T-helper 2 cell (primary cell): ENCODE results near the gene SUPV3L1.
"Not testable (repeated sequence)": the region's sequence is repeated elsewhere in the genome, so short reads cannot be mapped to it uniquely, and the experiment has no call there.

Experiments
- DNase-seq, 5 experiments: peaks; one replicate each; pipeline versions ENCODE4 v3.0.0 to v3.0.0-alpha.2; 2012 to 2022

The SUPV3L1 gene

GRCh38 chr10:69232736-69233480 is 52.9 kb downstream of the SUPV3L1 start:
- DNase-seq: peak in 2 of 5 experiments; percentile 43

- DNase-seq: no peak
Measured at GRCh38 chr10:69234447-69234846, 54.4 kb downstream of the SUPV3L1 start.

DNA sequence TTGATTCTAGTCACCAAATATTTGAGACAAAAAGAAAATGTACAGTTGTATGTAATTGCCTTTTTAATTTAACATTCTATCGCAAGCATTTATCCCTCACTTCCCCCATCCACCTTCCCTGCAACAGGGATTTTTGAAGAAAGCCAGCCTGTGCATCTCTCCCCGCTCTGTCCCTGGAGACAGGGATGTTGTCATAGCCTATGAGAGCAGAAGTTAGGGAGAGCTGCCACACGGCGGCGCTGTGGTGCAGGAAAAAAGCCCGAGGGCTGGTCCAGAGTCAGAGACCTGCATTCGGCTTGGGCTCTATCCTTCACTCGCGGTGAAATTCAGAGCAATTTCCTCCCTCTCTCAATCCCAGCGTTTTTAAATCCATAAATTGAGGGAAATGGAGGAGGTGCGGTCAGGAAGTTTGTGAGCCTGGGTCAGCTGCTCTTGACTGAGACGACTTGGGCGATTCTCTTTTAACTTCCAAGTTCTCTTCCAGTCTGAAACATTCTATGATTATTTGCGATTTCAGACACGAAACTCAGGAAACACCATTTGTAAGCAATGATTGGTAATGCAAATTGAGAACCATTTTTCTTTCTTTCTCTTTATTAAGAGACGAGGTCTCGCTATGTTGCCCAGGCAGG is 57.6 kb downstream of the SUPV3L1 start:
- peak; percentile 61 to 84 (median 75) for DNase-seq

DNA sequence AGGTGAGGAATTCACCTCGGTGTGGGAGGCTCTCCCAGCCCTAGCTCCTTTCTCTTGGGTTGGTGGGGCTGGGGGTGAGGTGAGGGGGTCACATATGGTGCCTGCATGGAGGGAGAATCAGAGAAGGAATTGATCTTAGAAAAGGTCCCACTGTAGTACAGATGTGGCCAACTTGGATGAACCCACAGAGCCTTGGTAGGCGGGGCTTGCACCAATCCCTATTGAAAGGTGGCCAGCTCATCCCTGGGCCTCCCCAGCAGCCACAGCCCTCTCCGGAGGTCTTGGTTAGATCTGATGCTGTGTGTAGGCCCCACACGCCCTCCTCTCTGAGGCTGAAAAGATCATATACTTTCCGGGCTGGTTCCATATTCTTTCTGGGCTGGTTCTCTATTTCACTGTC is 59.1 kb downstream of the SUPV3L1 start:
- no peak for DNase-seq

DNA sequence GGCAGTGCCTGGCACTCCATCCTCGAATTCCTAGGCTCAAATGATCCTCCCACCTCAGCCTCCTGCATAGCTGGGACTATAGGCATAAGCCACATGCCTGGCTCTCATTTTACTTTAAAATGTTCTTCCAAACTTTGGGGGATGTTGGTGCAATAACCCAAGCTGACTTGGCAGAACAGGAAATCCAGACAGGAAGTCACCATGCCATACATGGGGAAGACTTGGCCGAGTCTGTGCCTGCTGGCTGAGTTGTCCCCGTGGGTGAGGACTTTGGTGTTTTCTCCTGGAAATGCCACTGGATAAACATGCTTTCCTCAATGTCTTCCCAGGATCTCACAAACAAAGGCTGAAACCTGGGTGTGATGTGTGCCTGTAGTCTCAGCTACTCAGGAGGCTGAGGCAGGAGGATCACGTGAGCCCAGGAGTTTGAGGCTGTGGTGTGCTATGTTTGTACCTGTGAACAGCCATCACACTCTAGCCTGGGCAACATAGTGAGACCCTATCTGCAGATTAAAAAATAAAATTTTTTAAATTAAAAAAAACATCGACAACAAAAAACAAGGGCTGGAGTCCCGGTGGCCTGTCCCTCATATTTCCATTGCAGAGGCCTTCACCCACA is 59.9 kb downstream of the SUPV3L1 start:
- no peak for DNase-seq

DNA sequence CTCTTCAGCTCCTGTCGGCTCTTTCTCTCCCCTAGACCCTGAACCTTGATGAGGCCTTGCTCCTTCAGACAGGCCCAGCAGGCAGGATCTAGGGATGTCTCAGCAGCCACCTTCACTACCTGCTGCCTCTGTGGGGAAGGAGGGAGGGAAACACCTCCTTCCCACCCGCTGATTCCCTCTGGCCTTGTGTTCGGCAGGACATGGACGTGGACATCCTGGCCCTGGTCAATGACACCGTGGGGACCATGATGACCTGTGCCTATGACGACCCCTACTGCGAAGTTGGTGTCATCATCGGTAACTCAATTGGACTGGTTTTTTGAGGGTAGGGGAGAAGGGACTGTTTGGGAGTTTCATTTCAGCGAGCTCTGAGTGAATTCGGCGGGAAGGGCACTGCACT is 60.4 kb downstream of the SUPV3L1 start:
- DNase-seq: no peak

DNA sequence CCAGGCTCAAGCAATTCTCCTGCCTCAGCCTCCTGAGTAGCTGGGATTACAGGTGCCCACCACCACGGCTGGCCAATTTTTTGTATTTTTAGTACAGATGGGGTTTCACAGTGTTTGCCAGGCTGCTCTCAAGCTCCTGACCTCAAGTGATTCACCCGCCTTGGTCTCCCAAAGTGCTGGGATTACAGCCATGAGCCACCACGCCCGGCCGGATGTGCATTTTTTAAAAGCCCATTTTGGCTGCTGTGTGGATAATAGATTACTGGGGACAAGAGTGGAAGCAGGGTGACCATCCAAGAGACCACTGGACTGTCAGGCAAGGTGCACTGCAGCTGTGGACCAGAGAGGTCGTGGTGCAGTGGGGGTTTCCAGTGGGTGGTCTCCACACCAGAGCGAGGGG is 61.5 kb downstream of the SUPV3L1 start:
- DNase-seq: no peak

DNA sequence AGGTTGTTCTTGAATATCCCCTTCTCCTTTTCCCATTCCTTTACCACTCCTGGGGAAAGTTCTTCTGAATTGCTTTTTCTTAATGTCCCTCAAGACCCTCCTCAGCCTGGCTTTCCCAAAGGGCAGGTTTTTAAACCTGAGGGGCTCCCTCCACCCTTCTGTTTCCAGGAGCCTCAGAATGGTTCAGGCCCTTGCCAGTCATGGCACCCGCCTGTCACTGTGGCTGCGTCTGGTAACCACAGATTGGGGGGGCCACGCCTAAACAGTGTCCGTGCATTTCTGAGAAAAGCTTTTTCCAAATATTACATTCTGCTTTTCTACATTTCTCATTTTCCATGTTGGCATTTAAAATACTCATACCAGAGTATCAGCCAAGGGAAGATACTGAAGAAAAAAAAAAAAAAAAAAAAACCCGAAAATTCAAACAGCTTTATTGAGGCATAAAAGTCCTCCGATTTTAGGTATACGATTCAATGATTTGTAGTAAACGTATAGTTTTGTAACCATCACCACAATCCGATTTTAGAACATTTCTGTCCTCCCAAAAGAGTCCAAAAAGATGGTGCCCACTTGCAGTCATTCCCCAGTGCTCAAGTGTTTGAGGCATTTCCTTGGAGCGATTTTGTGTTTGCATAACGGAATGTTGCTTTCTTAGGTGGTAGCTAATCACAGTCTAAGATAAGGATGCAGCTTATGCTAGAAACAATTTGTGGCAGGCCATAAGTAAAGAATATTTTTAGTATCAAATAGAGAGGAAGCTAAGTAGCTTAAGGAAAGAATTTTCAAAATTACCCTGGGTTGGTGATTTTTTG is 62.2 kb downstream of the SUPV3L1 start:
- no peak for DNase-seq

DNA sequence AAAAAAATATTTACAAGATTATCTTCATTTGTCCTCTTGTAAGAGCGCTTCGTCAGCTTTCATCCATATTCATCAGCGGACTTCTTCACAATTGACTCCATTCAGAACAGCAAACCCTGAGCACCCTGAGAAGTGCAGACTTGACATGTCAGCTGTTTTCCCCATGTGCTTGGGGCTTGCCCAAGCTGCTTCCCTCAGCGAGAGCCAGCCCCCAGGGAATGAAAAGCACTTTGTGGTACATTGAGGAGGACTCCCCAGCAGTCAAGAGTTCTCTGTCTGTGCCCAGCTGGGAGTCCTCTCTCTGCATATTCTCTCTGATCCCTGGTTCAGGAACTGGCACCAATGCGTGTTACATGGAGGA is 62.8 kb downstream of the SUPV3L1 start:
- DNase-seq: no peak

GRCh38 chr10:69243817-69244216 is 63.8 kb downstream of the SUPV3L1 start:
- DNase-seq: no peak

DNA sequence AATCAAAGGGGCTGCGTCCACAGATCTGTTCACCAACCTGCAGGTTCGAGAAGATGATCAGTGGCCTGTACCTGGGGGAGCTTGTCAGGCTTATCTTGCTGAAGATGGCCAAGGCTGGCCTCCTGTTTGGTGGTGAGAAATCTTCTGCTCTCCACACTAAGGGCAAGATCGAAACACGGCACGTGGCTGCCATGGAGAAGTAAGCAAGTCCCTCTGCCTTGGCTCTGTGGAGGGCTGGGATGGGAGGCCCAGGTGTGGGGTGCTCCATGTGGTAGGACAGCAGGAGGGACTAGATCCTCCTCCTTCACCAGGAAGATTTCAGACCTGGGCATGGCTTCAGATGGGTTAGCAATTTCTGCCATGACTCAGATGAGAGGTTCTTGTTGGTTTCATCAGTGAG is 66.0 kb downstream of the SUPV3L1 start:
- no peak for DNase-seq

DNA sequence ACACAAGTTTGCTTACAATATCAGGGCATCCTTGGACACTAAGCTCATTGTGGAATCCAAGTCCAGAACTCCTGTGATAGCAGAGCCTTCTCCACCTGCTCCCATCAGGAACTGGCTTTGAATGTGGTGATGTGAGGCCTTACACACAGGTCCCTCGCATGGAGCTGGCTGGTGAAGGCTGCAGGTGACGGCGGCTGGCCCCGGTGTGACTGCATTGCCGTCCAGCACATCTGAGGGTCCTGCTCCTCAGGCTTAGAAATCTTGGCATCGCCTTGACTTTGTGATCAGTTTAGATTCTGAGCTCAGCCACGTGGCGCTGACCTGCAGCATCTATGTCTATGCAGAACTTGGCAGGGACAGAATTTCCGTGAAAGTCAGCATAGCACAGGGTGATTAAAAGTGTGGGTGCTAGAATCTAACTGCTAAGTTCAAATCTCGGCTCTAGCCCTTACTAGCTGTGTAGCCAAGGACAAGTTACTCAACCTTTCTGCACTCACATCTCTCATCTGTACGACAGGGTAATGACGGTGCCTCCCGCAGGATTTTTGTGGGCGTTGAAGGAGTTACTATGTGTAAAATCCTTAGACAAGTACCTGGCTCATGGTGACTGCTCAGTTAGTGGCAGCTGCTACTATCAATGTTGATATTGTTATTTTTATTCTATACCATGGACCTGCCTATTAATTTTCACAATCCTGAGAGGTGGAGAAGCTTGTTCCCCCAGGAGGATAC is 66.7 kb downstream of the SUPV3L1 start:
- no peak for DNase-seq

DNA sequence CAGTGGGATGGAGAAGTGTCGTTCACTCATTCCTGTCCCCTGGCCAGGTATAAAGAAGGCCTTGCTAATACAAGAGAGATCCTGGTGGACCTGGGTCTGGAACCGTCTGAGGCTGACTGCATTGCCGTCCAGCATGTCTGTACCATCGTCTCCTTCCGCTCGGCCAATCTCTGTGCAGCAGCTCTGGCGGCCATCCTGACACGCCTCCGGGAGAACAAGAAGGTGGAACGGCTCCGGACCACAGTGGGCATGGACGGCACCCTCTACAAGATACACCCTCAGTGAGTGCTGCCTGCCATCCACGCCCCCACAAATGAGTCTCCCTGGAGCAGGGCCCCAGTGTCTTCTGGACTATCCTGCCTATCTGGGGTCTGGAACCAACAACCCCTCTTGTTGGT is 67.3 kb downstream of the SUPV3L1 start:
- DNase-seq: no peak

- no peak for DNase-seq
Measured at GRCh38 chr10:69248117-69248730, 68.2 kb downstream of the SUPV3L1 start.

DNA sequence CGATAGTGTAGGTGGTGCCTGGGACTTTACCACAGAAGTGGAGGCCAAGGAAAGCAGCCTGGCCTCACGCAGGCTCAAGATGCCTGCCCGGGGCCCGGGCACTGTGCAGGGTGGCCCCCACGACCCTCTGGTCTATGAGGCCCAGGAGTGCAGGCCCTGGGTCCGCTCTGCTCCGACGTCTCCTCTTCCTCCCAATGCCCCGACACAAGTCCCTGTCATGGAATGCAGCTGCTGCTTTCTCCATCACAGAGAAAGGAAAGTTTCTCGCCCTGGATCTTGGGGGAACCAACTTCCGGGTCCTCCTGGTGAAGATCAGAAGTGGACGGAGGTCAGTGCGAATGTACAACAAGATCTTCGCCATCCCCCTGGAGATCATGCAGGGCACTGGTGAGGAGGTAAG is 70.0 kb downstream of the SUPV3L1 start:
- no peak for DNase-seq

GRCh38 chr10:69251417-69251816 is 71.4 kb downstream of the SUPV3L1 start:
- not testable (repeated sequence) for DNase-seq

DNA sequence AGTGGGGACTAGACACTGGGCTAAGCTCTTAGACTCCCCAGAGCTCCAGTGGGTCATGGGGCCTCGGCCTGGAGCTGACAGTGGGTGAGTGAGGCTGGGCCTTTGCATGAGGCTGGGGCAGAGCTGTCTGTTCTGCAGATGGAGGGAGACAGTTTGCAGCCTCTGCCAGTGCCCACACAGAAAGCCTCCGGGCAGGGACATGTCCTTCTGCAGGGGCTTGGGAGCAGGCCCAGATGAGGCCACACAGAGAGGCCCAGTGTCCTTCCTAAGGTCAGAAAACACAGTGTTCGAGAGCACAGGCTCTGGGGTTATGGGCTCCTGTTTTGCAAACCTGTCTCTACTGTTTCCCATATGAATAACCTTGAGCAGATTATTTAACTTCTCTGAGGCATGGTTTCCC is 73.1 kb downstream of the SUPV3L1 start:
- DNase-seq: no peak

GRCh38 chr10:69254877-69255276 is 74.8 kb downstream of the SUPV3L1 start:
- no peak for DNase-seq
